Immature natural killer cell (primary cell): ENCODE measurements around the gene IRS1. TPM values are rescaled to one million over a fixed set of nuclear protein-coding genes. Genes with fewer than 3 reads are reported as not detected.

Experiments
- DNase-seq, 3 donors: peaks; one replicate each; pipeline ENCODE4 v3.0.0; 2022; ENCODE audit warnings: mixed read lengths in 1 of 3
- H3K27ac Mint-ChIP-seq, 6 donors: one replicate each; pipeline ENCODE4 v1.8.0; 2020; ENCODE audit warnings: mixed read lengths in 6 of 6, mild to moderate bottlenecking in 5 of 6, inconsistent platforms in 4 of 6, moderate library complexity in 3 of 6
- H3K27me3 Mint-ChIP-seq, 3 donors: one replicate each; pipeline ENCODE4 v1.8.0; 2020 to 2021; ENCODE audit warnings: low read depth in 3 of 3, mild to moderate bottlenecking in 3 of 3, mixed read lengths in 3 of 3, moderate library complexity in 3 of 3, inconsistent platforms in 1 of 3
- H3K36me3 Mint-ChIP-seq, 3 donors: one replicate each; pipeline ENCODE4 v1.8.0; 2020; ENCODE audit warnings: mixed read lengths in 3 of 3, inconsistent platforms in 2 of 3, mild to moderate bottlenecking in 2 of 3
- H3K4me1 Mint-ChIP-seq, 2 donors: one replicate each; pipeline ENCODE4 v1.8.0; 2020; ENCODE audit warnings: inconsistent platforms in 2 of 2, mild to moderate bottlenecking in 2 of 2, mixed read lengths in 2 of 2, moderate library complexity in 1 of 2
- H3K4me3 Mint-ChIP-seq, 5 donors: one replicate each; pipeline ENCODE4 v1.8.0; 2020; ENCODE audit warnings: mild to moderate bottlenecking in 5 of 5, mixed read lengths in 5 of 5, inconsistent platforms in 3 of 5, moderate library complexity in 3 of 5
- H3K9me3 Mint-ChIP-seq, 6 donors: one replicate each; pipeline ENCODE4 v1.8.0; 2020; ENCODE audit warnings: mild to moderate bottlenecking in 6 of 6, mixed read lengths in 6 of 6, inconsistent platforms in 4 of 6, moderate library complexity in 3 of 6
- polyA plus RNA-seq, 3 donors: library from polyadenylated mRNA; unstranded; fragments of 300-500 nt; fragmentation: Illumina TruSeq; gene quantifications; one replicate each; pipeline ENCODE4 v1.2.3, GENCODE V29; 2021

IRS1 gene
- polyA plus RNA-seq, 3 donors from 2014 or later: 0.03 TPM; not detected in 2

- H3K27me3 Mint-ChIP-seq: peaks cover 3 to 25% (median 19%) of the 10 kb centered on the region in 3 donors
- no peaks in the 10 kb centered on the region for H3K36me3 Mint-ChIP-seq
Measured at GRCh38 chr2:226791487-226792081, 8.0 kb downstream of the IRS1 start.

GRCh38 chr2:226791056-226791486 is 8.5 kb downstream of the IRS1 start:
- DNase-seq: no peak
- peak overlapping the region; percentile 66 to 93 (median 90) for H3K27ac Mint-ChIP-seq
- H3K9me3 Mint-ChIP-seq: no peaks in the 10 kb centered on the region
- peaks cover 13 to 15% of the 10 kb centered on the region in 2 donors for H3K4me1 Mint-ChIP-seq
- no peaks in the 10 kb centered on the region for H3K36me3 Mint-ChIP-seq
- H3K27me3 Mint-ChIP-seq: peaks cover 3 to 22% (median 18%) of the 10 kb centered on the region in 3 donors
- H3K4me3 Mint-ChIP-seq: peak overlapping the region; percentile 92 to 97 (median 94)

More at GRCh38 chr2:226791487-226792081, 8.0 kb downstream of the IRS1 start:
- peak overlapping the region; percentile 92 to 97 (median 94) for H3K4me3 Mint-ChIP-seq
- peak overlapping the region; percentile 66 to 93 (median 90) for H3K27ac Mint-ChIP-seq
- no peaks in the 10 kb centered on the region for H3K9me3 Mint-ChIP-seq
- peaks cover 13 to 15% of the 10 kb centered on the region in 2 donors for H3K4me1 Mint-ChIP-seq
- peak; percentile 86 to 89 (median 88) for DNase-seq

- Mint-ChIP-seq H3K36me3 (no peaks in the 10 kb centered on the region), H3K27me3 (peaks cover 3 to 21% (median 18%) of the 10 kb centered on the region in 3 donors), H3K9me3 (no peaks in the 10 kb centered on the region), H3K4me3 (peak overlapping the region; percentile 92 to 97 (median 94)), H3K27ac (peak overlapping the region in 1 of 6 donors; percentile 28), H3K4me1 (peaks cover 13 to 15% of the 10 kb centered on the region in 2 donors)
- DNase-seq: no peak
Measured at GRCh38 chr2:226790431-226790830, 9.2 kb downstream of the IRS1 start.

- Mint-ChIP-seq H3K4me3 (peak overlapping the region in 4 of 5 donors; percentile 57 to 97 (median 93)), H3K4me1 (peaks cover 13 to 15% of the 10 kb centered on the region in 2 donors), H3K27me3 (peaks cover 3 to 21% (median 18%) of the 10 kb centered on the region in 3 donors), H3K36me3 (no peaks in the 10 kb centered on the region), H3K9me3 (no peaks in the 10 kb centered on the region), H3K27ac (peak overlapping the region in 1 of 6 donors; percentile 71)
- no peak for DNase-seq
Measured at GRCh38 chr2:226790011-226790410, 9.6 kb downstream of the IRS1 start.

GRCh38 chr2:226788881-226789490 is 10.6 kb downstream of the IRS1 start:
- Mint-ChIP-seq H3K4me3 (peak overlapping the region in 2 of 5 donors; percentile 20 to 57), H3K36me3 (no peaks in the 10 kb centered on the region), H3K9me3 (no peaks in the 10 kb centered on the region), H3K4me1 (peaks cover 13 to 15% of the 10 kb centered on the region in 2 donors), H3K27me3 (peaks cover 6 to 22% (median 14%) of the 10 kb centered on the region in 3 donors), H3K27ac (no peak overlapping the region)
- no peak for DNase-seq

- Mint-ChIP-seq H3K9me3 (no peaks in the 10 kb centered on the region), H3K4me3 (no peak overlapping the region), H3K27ac (no peak overlapping the region), H3K36me3 (no peaks in the 10 kb centered on the region), H3K4me1 (peaks cover 13 to 15% of the 10 kb centered on the region in 2 donors), H3K27me3 (peaks cover 6 to 24% (median 14%) of the 10 kb centered on the region in 3 donors)
- no peak for DNase-seq
Measured at GRCh38 chr2:226788064-226788463, 11.6 kb downstream of the IRS1 start.

GRCh38 chr2:226783885-226784284 is 15.7 kb downstream of the IRS1 start:
- no peak for DNase-seq
- H3K9me3 Mint-ChIP-seq: no peaks in the 10 kb centered on the region
- no peak overlapping the region for H3K4me3 Mint-ChIP-seq
- H3K27ac Mint-ChIP-seq: no peak overlapping the region
- H3K4me1 Mint-ChIP-seq: no peaks in the 10 kb centered on the region
- H3K36me3 Mint-ChIP-seq: no peaks in the 10 kb centered on the region
- H3K27me3 Mint-ChIP-seq: peaks cover 2 to 12% (median 3%) of the 10 kb centered on the region in 3 donors

GRCh38 chr2:226782092-226782713 is 17.4 kb downstream of the IRS1 start:
- Mint-ChIP-seq H3K4me3 (no peak overlapping the region), H3K9me3 (no peaks in the 10 kb centered on the region), H3K4me1 (no peaks in the 10 kb centered on the region), H3K27me3 (peaks cover 7 to 15% (median 8%) of the 10 kb centered on the region in 3 donors), H3K36me3 (no peaks in the 10 kb centered on the region), H3K27ac (no peak overlapping the region)
- no peak for DNase-seq

- H3K27me3 Mint-ChIP-seq: peaks cover 8 to 23% (median 12%) of the 10 kb centered on the region in 3 donors
- no peak overlapping the region for H3K4me3 Mint-ChIP-seq
- H3K9me3 Mint-ChIP-seq: peaks cover 0 to 7% (median 0%) of the 10 kb centered on the region in 6 donors
- H3K27ac Mint-ChIP-seq: no peak overlapping the region
- H3K36me3 Mint-ChIP-seq: peaks cover 0 to 5% (median 0%) of the 10 kb centered on the region in 3 donors
- DNase-seq: no peak
- no peaks in the 10 kb centered on the region for H3K4me1 Mint-ChIP-seq
Measured at GRCh38 chr2:226780431-226780830, 19.2 kb downstream of the IRS1 start.

GRCh38 chr2:226777611-226778010 is 22.0 kb downstream of the IRS1 start:
- no peak overlapping the region for H3K4me3 Mint-ChIP-seq
- peaks cover 11 to 14% of the 10 kb centered on the region in 2 donors for H3K4me1 Mint-ChIP-seq
- H3K27me3 Mint-ChIP-seq: peaks cover 10 to 34% (median 10%) of the 10 kb centered on the region in 3 donors
- no peak for DNase-seq
- H3K27ac Mint-ChIP-seq: no peak overlapping the region
- H3K9me3 Mint-ChIP-seq: peaks cover 0 to 20% (median 7%) of the 10 kb centered on the region in 6 donors
- H3K36me3 Mint-ChIP-seq: peaks cover 0 to 5% (median 4%) of the 10 kb centered on the region in 3 donors

GRCh38 chr2:226776104-226776503 is 23.5 kb downstream of the IRS1 start:
- peaks cover 10 to 31% (median 10%) of the 10 kb centered on the region in 3 donors for H3K27me3 Mint-ChIP-seq
- peaks cover 18 to 22% of the 10 kb centered on the region in 2 donors for H3K4me1 Mint-ChIP-seq
- H3K27ac Mint-ChIP-seq: no peak overlapping the region
- no peak for DNase-seq
- H3K36me3 Mint-ChIP-seq: peaks cover 0 to 5% (median 4%) of the 10 kb centered on the region in 3 donors
- H3K4me3 Mint-ChIP-seq: no peak overlapping the region
- peaks cover 0 to 20% (median 7%) of the 10 kb centered on the region in 6 donors for H3K9me3 Mint-ChIP-seq

- Mint-ChIP-seq H3K9me3 (peaks cover 0 to 20% (median 7%) of the 10 kb centered on the region in 6 donors), H3K4me3 (no peak overlapping the region), H3K27me3 (peaks cover 10 to 28% (median 10%) of the 10 kb centered on the region in 3 donors), H3K36me3 (peaks cover 0 to 5% (median 4%) of the 10 kb centered on the region in 3 donors), H3K4me1 (peaks cover 18 to 22% of the 10 kb centered on the region in 2 donors), H3K27ac (no peak overlapping the region)
- DNase-seq: no peak
Measured at GRCh38 chr2:226775032-226775509, 24.5 kb downstream of the IRS1 start.

GRCh38 chr2:226773291-226773690 is 26.3 kb downstream of the IRS1 start:
- H3K4me3 Mint-ChIP-seq: peak overlapping the region in 4 of 5 donors; percentile 20 to 59 (median 43)
- H3K9me3 Mint-ChIP-seq: peaks cover 0 to 20% (median 7%) of the 10 kb centered on the region in 6 donors
- H3K36me3 Mint-ChIP-seq: peaks cover 0 to 5% (median 4%) of the 10 kb centered on the region in 3 donors
- no peak for DNase-seq
- H3K27ac Mint-ChIP-seq: peak overlapping the region in 1 of 6 donors; percentile 30
- H3K27me3 Mint-ChIP-seq: peaks cover 5 to 23% (median 8%) of the 10 kb centered on the region in 3 donors
- peaks cover 18 to 22% of the 10 kb centered on the region in 2 donors for H3K4me1 Mint-ChIP-seq
